Uterus (tissue), 2 donors: ENCODE measurements around the gene SCAPER.

Source experiments
- POLR2A ChIP-seq, 2 donors: fragments of 450-650 bp; IDR thresholded peaks; one replicate each; pipeline ENCODE4 v1.6.1; 2016; ENCODE audit warnings: antibody characterized with exemption in 2 of 2, mild to moderate bottlenecking in 1 of 2, moderate library complexity in 1 of 2
- TF ChIP-seq, protein P1 (sequence below), 4 experiments: fragments of 200-600 bp in 2 of 4; fragments of 450-650 bp in 2 of 4; sonication (generic) in 2 of 4; IDR thresholded peaks; one replicate each; pipeline ENCODE4 v1.5.1; 2016 to 2019; ENCODE audit warnings: antibody characterized with exemption in 4 of 4, mild to moderate bottlenecking in 2 of 4, moderate library complexity in 1 of 4

DNA sequence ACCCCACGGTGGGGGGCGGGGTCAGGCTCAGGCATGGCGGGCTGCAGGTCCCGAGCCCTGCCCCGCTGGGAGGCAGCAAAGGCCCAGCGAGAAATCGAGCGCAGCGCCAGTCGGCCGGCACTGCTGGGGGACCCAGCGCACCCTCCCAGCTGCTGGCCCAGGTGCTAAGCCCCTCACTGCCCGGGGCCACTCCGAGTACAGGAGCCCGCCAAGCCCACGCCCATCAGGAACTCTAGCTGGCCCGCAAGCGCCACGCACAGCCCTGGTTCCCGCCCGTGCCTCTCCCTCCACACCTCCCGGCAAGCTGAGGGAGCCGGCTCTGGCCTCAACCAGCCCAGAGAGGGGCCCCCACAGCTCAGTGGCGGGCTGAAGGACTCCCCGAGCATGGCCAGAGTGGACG is 29.2 kb downstream of the SCAPER start:
- TF ChIP-seq, protein P1, sequence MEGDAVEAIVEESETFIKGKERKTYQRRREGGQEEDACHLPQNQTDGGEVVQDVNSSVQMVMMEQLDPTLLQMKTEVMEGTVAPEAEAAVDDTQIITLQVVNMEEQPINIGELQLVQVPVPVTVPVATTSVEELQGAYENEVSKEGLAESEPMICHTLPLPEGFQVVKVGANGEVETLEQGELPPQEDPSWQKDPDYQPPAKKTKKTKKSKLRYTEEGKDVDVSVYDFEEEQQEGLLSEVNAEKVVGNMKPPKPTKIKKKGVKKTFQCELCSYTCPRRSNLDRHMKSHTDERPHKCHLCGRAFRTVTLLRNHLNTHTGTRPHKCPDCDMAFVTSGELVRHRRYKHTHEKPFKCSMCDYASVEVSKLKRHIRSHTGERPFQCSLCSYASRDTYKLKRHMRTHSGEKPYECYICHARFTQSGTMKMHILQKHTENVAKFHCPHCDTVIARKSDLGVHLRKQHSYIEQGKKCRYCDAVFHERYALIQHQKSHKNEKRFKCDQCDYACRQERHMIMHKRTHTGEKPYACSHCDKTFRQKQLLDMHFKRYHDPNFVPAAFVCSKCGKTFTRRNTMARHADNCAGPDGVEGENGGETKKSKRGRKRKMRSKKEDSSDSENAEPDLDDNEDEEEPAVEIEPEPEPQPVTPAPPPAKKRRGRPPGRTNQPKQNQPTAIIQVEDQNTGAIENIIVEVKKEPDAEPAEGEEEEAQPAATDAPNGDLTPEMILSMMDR (IDR thresholded peaks at IDR 0.05): no peak
- no peak for TF ChIP-seq POLR2A (IDR thresholded peaks at IDR 0.05)
